ENCODE measurements around the gene C2. TPM values are rescaled to one million over a fixed set of nuclear protein-coding genes. Genes with fewer than 3 reads are reported as not detected.
A peak's percentile ranks its signal among the peaks of the same experiment; 100 is the strongest.
"Not testable (repeated sequence)": the region's sequence is repeated elsewhere in the genome, so short reads cannot be mapped to it uniquely, and the experiment has no call there.

The C2 gene
- total RNA-seq, 1 donor from 2014 or later = 0.51 TPM

DNA sequence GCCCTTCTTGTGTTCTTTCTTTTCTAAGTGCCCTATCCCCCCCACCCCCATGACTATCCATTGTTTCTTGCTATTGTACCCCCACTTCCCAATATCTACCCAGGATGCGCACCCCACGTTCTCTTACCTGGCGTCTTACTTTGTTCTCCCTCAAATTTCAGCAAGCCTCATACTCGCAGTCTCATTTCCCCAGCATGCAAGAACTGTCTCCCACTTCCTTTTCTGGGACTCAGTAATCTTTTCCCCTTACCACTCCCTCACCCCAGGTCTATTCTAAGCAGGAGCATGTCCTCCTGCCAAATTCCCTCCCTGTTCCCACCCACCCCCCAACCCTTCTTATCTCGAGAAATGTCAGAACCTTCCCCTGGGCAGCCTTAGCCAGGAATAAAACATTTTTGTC, 28.3 kb upstream of the C2 start:
- no peak for DNase-seq

DNA sequence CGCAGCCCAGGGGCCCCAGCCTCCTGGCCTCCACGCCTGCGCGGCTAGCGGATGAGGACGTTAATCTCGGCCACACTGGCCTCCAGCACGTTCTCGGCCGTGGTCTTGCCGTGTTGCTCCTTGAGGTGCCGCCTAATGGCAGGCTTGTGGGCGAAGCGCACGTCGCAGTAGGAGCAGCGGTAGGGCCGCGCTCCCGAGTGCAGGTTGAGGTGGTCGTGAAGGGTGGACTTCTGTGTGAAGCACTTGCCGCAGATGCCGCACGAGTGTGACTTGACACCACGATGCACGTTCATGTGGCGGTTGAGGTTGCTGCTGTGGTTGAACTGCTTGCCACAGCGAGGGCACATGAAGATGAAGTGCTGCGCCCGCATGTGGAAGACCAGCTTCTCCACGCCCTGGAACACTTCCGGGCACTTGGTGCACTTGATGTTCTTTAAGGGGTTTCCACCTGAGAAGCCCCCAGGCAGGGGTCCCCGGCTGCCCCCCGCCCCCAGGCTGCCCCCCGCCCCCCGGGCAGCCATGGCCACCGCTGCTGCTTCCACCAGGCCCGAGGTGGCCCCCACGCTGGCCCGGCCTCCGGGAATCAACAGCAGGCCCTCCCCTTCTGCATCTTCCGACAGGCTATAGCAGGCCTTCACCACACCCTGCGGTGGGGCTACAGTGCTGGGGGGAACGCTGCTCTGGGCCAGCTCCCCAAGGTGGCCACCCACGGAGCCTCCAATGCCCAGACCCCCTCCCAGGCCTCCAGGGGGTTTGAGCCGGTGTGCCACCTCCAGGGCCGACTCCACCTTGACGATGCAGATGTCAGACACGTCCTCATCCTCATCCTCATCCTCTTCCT, 27.4 kb upstream of the C2 start:
- no peak for DNase-seq

DNA sequence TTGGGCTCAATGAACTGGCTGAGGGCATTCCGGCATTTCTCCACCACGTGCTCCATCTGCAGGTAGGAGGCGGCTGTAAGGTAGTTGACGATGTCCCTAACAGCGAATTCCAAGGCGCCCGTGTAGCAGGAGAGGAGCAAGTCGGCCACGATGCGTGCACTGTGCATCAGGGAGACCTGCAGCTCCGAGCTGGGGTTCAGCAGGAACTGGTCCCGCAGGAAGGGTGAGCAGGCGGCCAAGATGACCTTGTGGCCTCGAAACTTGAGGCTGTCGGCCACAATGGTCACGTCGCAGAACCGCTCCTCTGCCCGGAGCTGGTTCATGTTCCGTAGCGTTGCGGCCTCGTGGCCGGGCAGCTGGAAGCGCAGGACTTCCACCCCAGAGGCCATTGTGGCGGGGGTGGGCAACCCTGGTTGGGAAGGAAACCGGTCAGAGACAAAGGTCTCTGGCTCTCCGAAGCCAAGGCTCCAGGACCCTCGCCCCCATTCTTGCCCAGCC, 26.6 kb upstream of the C2 start:
- DNase-seq = no peak

DNA sequence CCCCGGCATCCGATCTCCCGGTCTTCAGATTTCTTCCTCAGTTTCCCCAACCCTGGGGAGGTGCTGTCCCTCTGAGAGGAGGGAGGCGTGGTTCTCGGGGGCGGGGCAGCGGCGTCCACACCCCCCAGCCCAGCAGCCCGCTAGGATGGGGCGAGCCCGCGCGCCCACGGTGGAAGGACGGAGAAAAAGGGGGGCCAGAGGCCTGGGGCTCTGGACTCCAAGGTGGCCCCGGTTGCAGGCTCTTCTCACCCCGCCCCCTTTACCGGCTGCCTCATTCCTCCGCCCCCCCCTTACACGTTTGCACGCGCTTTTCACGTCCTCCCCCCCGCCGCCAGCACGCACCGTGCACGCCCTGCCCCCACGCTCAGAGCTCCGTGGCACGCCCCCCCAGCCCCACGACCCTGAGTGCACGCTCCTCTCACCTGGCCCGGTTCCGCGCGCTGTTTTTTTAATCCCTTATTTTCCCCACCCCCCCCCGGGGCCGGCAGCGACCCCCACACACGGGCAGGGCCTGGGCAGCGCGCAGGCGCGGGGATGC, 26.0 kb upstream of the C2 start:
- DNase-seq = peak; percentile 72

DNA sequence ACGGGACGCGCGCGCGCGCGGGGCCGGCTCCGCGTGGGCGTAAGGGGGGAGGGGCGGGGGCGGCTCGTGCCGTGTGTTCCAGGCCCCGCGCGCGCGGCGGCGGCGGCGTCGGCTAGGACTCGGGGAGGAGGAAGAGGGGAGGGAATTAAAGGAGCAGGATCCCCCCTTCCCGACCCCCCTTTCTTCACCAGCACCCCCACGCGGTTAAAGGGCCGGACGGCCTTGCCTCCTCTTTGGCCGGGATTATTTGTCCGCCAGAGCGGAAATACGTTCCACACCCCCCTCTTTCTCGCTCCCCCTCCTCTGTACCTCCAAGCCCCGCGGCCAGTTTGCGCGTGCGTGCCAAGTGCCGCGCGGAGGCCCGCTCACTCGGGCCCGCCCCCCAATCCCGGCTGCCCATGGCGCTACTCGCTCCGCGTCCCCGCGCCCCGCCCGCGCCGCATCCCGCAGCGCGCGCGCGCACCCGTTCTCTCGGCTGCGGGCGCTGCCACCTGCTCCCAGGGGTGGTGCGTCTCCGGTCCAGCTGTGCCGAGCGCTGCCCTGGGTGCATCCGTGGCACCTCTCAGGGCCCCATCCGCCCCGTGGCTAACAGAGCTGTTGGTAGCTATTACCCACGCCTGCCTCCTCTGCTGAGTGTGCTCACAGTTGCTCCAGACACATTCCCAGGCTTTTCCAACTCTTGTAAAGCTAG, 25.4 kb upstream of the C2 start, which contains the start of gene ZBTB12:
TSS of gene ZBTB12 (minus strand) at position 134 of the 691 bp plus-strand sequence. CDS start 781 bp downstream, outside the sequence.
- peak; percentile 99 for DNase-seq

DNA sequence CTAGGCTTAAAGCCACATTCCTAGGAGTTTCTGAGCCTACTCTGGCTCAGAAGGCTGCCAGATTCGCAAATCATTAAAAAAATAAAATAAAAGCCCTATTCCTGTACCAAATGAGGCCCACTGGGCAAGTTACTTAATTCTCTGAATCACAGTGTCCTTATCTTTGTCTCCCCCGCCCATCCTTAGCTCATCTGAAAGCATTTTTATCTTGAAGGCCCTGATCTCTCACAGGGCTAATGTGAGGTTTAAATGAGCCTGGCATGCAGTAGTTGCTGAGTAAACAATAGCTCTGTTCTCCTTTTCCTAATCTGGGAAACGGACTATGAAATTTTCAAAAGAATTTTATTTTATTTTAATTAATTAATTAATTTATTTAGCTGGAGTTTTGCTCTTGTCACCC, 23.6 kb upstream of the C2 start:
- no peak for DNase-seq

DNA sequence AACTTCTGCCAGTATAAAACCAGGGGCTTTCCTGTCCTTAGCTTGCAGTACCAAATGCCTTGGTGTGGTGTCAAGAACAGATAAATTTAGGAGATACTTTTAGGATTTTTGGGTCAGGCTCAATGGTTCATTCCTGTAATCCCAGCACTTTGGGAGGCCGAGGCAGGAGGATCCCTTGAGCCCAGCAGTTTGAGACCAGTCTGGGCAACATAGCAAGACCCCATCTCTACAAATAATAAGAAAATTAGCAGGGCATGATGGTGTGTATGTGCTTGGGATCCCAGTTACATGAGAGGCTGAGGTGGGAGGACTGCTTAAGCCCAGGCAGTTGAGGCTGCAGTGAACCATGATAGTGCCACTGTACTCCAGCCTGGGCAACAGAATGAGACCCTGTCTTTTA, 22.5 kb upstream of the C2 start:
- DNase-seq = no peak

DNA sequence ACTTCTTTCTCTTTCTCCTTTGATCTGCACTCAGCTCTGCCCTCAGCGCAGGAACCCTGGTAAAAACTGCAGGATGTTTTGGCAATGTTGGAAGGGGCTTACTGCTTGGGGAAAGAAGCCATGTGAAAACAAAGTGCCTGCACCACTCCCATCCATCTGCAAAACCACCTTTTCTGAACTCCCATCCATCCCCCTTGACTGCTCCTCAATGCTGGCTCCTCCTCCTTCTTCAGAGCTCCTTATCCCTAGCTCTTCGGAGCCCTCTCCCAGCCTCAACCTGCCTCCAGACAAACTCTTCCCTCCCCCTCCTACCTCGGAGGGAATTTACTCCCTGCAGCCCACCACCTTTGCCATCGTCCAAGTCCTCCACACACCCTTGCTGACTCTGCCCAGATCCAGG, 21.4 kb upstream of the C2 start:
- DNase-seq = no peak

DNA sequence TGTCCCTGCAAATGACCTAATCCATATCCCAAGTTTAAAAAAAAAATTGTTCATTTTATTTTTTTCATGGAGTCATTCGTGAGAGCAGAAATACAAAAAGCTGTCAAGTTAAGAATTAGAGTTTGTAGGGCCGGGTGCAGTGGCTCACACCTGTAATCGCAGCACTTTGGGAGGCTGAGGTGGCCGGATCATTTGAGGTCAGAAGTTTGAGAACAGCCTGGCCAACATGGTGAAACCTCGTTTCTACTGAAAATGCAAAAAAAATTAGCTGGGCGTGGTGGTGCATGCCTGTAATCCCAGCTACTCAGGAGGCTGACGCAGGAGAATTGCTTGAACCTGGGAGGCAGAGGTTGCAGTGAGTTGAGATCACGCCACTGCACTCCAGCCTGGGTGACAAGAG, 20.8 kb upstream of the C2 start:
- not testable (repeated sequence) for DNase-seq

DNA sequence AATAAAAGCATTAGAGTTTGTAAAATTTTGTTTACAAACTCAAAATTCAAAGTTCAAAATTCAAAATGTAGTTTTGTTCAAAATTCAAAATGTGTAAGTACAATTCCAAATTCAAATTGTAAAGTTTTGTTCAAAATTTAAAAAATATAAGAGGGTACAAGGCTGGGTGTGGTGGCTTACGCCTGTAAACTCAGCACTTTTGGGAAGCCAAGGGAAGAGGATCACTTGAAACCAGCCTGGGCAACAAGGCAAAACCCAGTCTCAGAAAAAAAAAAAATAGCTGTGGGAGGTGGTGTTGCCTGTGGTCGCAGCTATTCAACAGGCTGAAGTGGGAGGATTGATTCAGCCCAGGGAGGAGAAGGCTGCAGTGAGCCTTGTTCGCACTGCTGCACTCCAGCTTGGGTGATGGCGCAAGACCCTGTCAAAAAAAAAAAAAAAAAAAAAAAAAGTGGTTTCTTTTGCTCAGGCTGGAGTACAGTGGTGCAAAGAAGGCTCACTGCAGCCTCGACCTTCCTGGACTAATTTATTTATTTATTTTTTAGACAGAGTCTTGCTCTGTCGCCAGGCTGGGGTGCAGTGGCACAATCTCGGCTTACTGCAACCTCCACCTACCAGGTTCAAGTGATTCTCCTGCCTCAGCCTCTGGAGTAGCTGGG, 20.2 kb upstream of the C2 start:
- DNase-seq = no peak

DNA sequence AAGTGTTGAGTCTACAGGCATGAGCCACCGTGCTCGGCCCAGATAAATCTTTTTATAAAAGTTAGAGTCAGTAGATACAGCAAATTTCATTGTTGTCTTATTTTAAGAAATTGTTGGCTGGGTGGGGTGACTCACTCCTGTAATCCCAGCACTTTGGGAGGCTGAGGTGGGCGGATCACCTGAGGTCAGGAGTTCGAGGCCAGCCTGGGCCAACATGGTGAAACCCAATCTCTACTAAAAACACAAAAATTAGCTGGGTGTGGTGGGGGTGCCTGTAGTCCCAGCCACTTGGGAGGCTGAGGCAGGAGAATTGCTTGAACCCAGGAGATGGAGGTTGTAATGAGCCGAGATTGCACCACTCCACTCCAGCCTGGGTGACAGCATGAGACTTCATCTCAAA, 19.3 kb upstream of the C2 start:
- DNase-seq = not testable (repeated sequence)

DNA sequence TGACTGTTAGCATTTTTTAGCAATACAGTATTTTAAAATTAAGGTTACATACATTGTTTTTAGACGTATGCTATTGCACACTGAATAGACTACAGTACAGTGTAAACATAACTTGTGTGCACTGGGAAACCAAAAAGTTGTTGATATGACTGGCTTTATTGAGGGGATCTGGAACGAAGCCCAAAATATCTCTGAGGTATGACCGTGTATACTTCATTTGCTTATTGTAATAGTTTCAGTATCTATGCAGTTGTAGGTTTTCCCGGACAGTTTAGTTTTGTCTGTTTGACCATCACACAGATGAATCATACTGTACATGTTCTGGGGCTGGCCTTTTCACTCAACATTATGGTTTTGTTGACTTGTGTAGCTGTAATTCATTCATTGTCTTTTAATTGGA, 18.7 kb upstream of the C2 start:
- no peak for DNase-seq

DNA sequence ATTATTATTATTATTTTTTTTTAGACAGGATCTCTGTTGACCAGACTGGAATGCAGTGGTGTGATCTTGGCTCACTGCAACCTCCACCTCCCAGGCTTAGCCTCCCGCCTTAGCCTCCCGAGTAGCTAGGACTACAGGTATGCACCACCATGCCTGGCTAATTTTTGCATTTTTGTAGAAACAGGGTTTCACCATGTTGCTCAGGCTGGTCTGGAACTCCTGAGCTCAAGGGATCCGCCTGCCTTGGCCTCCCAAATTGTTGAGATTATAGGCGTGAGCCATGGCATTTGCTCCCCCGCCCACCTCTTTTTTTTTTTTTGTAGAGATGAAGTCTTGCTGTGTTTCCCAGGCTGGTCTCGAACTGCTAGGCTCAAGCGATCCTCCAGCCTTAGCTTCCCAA, 18.2 kb upstream of the C2 start:
- not testable (repeated sequence) for DNase-seq

DNA sequence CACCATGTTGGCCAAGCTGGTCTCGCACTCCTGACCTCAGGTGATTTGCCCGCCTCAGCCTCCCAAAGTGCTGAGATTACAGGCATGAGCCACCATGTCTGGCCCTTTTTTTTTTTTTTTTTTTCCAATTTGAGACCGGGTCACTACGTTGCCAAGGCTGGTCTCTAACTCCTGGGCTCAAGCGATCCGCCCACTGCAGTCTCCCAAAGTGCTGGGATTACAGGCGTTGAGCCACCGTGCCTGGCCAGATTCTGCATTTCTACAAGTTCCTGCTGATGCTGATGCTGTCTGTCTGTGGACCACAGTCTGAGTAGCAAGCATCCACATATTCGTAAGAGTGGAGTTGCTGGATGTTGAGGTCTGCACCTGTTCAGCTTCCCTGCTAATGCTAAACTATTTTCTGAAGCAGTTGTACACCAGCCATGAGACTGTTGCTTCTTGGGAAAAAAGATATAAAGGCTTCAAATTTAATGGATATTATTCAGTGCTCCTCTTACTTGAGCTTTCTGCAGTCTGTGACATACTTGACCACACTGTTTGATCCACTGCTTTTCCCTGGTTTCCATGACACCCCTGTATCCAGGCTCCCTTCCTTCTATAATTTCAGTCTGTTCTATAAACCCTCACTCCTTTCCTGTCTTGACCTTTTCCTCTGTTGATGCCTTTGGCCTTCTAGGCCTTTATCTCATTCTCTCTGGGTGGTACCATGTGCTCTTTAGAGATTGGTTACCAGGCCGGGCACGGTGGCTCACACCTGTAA, 15.5 kb upstream of the C2 start:
- no peak for DNase-seq

DNA sequence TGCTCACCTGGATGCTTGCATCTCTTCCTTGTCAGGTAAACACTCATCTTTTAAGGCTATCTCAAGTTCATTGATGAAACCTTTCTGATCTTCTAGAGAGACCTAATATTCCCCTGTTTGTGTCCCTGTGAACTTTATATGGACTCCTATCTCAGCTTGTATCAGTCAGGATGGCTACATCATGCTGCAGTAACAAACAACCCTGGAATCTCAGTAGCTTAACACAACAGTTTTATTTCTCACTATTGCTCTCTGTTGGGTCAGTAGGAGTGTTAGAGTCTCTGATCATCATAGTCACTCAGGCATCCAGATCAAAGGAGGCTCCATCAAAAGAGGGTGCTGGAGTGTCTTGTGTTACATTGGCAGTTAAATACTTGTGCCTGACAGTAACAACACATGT, 12.2 kb upstream of the C2 start:
- no peak for DNase-seq

DNA sequence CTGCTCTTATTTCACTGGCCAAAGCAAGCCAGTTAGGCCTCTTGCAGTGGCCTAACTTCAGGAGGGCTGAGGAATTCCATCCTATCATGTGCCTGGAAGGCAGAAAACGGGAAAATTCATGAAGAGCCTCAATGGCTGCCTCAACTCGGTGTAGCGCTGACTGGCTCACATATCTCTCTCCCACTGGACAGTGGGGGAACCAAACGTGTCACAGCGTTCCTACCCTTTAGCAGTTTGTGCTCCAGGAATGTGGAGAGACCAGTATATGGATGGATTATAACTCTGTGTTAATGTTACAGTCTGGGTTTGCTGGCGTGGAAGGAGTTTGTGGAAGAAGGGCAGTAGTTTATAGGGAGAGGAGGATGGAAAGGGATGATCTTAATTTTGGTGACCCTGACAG, 11.8 kb upstream of the C2 start:
- no peak for DNase-seq

DNA sequence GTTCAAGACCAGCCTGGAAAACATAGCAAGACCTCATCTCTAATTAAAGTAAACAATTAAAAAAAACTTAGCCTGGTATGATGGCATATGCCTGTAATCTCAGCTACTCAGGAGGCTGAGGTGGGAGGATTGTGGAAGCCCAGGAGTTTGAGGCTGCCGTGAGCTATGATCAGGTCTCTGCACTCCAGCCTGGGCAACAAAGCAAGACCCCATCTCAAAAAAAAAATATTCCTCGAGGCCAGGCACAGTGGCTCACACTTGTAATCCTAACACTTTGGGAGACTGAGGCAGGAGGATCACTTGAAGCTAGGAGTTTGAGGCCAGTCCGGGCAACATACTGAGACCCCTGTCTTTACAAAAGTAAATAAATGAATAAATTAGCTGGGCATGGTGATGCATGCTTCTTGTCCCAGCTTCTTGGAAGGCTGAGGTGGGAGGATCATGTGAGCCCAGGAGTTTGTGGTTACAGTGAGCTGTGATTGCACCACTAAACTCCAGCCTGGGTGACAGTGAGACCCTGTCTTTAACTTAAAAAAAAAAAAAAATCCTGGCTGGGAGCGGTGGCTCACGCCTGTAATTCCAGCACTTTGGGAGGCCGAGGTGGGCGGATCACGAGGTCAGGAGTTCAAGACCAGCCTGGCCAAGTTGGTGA, 9.3 kb upstream of the C2 start:
- no peak for DNase-seq

DNA sequence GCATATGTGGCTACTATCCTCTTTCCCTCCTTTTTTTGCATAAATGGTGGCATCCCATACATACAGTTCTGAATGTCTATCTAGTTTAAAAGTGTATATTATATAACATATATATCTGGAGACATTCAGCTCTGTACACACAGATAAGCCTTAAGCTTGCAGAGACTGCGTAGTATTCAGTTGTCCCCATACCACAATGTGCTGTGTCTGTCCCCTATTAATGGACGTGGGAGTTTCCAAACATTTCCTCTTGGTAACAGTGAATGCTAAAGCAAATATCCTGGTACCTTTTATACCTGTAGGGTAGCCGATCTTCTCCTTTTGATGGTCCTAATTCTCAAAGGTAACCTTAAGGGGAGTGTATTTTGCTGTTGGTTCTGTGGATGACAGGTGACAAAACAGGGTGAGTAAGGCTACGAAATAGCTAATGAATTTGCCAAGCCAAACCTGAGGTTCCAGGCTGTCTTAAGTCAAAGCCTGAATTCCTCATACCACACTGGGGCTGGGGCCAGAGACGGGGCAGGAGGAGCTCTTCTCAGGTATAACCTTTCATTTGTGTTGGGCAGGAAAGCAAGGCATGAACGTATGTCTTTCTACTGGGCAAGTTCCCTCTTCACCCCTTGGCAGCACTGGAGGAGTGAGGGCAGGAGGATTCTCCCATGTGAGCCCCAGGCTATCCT, 7.8 kb upstream of the C2 start:
- no peak for DNase-seq

DNA sequence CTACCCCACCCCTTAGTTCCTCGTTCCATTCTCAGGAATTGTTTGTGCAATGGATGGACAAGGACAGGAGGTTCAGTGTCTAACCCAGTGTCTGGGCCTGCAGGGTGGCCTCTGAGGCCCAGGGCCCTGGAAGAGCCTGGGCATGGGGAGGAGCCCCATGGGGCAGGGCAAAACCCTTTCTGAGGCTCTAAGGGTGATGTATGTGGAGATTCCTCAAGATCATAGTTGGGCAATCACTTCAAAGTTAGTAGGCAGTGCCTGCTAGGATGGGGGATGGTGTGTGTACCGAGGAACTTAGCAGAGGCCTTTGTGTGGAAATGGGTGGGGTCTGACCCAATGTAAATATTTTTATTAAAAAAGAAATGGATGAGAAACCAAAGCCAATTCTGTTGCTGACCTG, 6.7 kb upstream of the C2 start:
- DNase-seq = no peak

DNA sequence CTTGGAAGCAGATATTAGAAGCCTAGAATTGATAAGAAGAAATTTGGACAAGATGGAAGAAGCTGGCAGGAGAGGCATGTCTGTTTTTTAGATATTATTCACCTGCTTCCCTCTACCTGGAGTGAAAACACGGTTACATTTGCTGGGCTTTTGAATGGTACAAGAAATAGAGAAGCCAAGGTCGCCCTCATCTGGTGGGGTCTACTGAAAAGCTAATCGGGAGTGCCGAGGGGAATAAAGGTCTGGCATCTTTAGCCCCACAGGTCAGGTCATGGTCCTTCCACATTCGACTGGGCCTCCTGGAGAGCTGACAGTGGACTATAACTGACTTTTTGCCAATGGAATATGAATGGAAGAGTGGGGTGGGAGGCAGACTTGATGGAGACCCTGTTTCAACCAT, 4.6 kb upstream of the C2 start:
- DNase-seq = no peak

Measured in tongue (tissue), 2 donors.